PFSK-1 (cell line): ENCODE results near the gene GC.

ENCODE experiments used
- POLR2AphosphoS5 ChIP-seq: IDR thresholded peaks from 2 replicates; pipeline ENCODE4 v1.6.1; 2012; ENCODE audit warnings: low read depth, mild to moderate bottlenecking, control low read depth, low read length, moderate library complexity
- TAF1 ChIP-seq: IDR thresholded peaks from 2 replicates; pipeline ENCODE4 v1.6.1; 2012; ENCODE audit warnings: low read length, control low read depth, borderline replicate concordance; ENCODE audit not compliant: insufficient read depth

- TF ChIP-seq TAF1 = no peak
- TF ChIP-seq POLR2AphosphoS5 = no peak
These were observed 88.9 kb downstream of the GC start for GRCh38 chr4:71694961-71695360.
